HG02870 (cell line): ENCODE results near the gene PIP5KL1.

Experiments used
- ATAC-seq: cut with Tn5 transposase; IDR thresholded peaks from one replicate; pipeline ENCODE4 v1.9.1; 2021; ENCODE audit warnings: mild to moderate bottlenecking, moderate library complexity; ENCODE audit not compliant: unreplicated experiment

Gene PIP5KL1

GRCh38 chr9:127930231-127931091, at the start of gene PIP5KL1:
PIP5KL1 (minus strand) TSS chr9:127930777; CDS start chr9:127930752, 25 bp downstream.
- peak; percentile 69 for ATAC-seq

- peak; percentile 23 for ATAC-seq
These were observed 49.6 kb upstream of the PIP5KL1 start for GRCh38 chr9:127980060-127980705.

- ATAC-seq = no peak
These were observed 48.9 kb upstream of the PIP5KL1 start for GRCh38 chr9:127979333-127980059.

GRCh38 chr9:127979015-127979332, 48.4 kb upstream of the PIP5KL1 start:
- no peak for ATAC-seq

- ATAC-seq = no peak
These were observed 47.5 kb upstream of the PIP5KL1 start for GRCh38 chr9:127977884-127978647.

- no peak for ATAC-seq
These were observed 46.7 kb upstream of the PIP5KL1 start for GRCh38 chr9:127977009-127977883.

- no peak for ATAC-seq
These were observed 45.9 kb upstream of the PIP5KL1 start for GRCh38 chr9:127976498-127976897.

GRCh38 chr9:127975376-127976315, 45.1 kb upstream of the PIP5KL1 start:
- no peak for ATAC-seq

- ATAC-seq = no peak
These were observed 44.2 kb upstream of the PIP5KL1 start for GRCh38 chr9:127974769-127975261.

- no peak for ATAC-seq
These were observed 43.6 kb upstream of the PIP5KL1 start for GRCh38 chr9:127974001-127974768.

GRCh38 chr9:127973169-127974000, 42.8 kb upstream of the PIP5KL1 start:
- no peak for ATAC-seq

GRCh38 chr9:127972236-127972871, 41.8 kb upstream of the PIP5KL1 start:
- ATAC-seq = no peak

GRCh38 chr9:127971357-127972235, 41.0 kb upstream of the PIP5KL1 start:
- ATAC-seq = no peak

GRCh38 chr9:127970401-127971313, 40.1 kb upstream of the PIP5KL1 start:
- peak; percentile 87 for ATAC-seq
